ENCODE results near the gene FAM227A. TPM values are rescaled to one million over a fixed set of nuclear protein-coding genes. Genes with fewer than 3 reads are reported as not detected.

FAM227A gene
- total and polyA plus RNA-seq, 2 of the 4 experiments (the other 2 are of a cell fraction) = 1.3 to 1.4 TPM

DNA sequence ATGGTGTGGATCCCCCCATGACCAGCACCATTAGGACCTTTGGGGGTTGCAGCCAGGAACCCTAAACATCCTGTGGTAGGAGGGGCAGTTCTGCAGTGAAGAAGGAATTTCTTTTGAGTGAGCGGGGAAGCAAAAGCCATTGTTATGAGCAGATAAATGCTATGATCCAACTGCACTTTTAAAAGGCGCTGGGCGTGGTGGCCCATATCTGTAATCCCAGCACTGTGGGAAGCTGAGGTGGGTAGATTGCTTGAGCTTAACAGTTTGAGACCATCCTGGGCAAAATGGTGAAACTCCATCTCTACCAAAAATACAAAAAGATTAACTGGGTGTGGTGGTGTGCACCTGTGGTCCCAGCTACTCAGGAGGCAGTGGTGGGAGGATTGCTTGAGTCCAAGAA is 19.6 kb upstream of the FAM227A start (continued):
- TF ChIP-seq, protein P1, sequence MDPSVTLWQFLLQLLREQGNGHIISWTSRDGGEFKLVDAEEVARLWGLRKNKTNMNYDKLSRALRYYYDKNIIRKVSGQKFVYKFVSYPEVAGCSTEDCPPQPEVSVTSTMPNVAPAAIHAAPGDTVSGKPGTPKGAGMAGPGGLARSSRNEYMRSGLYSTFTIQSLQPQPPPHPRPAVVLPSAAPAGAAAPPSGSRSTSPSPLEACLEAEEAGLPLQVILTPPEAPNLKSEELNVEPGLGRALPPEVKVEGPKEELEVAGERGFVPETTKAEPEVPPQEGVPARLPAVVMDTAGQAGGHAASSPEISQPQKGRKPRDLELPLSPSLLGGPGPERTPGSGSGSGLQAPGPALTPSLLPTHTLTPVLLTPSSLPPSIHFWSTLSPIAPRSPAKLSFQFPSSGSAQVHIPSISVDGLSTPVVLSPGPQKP (IDR thresholded peaks at IDR 0.05; ENCODE audit: borderline replicate concordance, low read depth, low read length) = no peak

DNA sequence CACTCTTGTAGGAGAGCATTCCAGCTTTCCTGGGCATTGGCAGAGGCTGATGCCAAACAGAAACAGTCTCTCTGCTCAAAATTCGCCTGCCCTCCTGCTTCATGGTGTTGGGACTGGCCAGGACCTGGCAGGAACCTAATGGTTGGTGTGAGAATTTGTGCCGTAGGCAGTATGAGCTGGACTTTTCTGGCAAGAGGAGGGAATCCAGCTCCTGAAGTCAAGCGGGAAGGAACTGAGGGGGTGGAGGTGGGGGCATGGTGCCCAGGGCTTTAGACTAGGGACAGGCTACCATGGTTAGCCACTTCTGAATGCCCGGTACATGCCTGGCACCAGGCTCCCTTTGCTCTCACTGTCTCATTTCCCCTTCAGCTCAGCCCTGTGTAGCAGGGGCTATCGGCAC is 18.7 kb upstream of the FAM227A start:
- Histone ChIP-seq H3K18ac (ENCODE audit: low read depth, low read length) (no peak overlapping the region), H4K91ac (ENCODE audit: insufficient read depth, low read depth, low read length) (no peak overlapping the region), H3K9me1 (ENCODE audit: insufficient read depth, low read length) (peaks cover 5% of the 10 kb centered on the region; the same call in 1 of the 2 replicates), H2BK5ac (ENCODE audit: low read depth, low read length, poor library complexity, severe bottlenecking) (no peak overlapping the region), H4K8ac (ENCODE audit: low read depth in 2 of 2, low read length in 2 of 2) (no peak overlapping the region), H3K9me3 (ENCODE audit: control insufficient read depth, insufficient read depth, low read length) (no peaks in the 10 kb centered on the region), H3K27ac (ENCODE audit: insufficient read depth, low read length) (no peak overlapping the region), H3K4me2 (ENCODE audit: low read depth, low read length) (no peak overlapping the region), H2AK5ac (ENCODE audit: low read depth, low read length) (no peak overlapping the region), H3K36me3 (ENCODE audit: control insufficient read depth, insufficient read depth, low read length) (peaks cover 24% of the 10 kb centered on the region), H2BK120ac (ENCODE audit: low read depth, low read length) (no peak overlapping the region), H2AFZ (replicated peaks; ENCODE audit: low read length, poor library complexity) (no peak overlapping the region), H4K5ac (ENCODE audit: low read depth, low read length) (no peak overlapping the region), H3K4me3 (ENCODE audit: insufficient read depth, low read depth, low read length) (no peak overlapping the region), H2BK15ac (ENCODE audit: low read depth, low read length) (no peak overlapping the region), H3K4ac (ENCODE audit: low read depth, low read length) (no peak overlapping the region), H2AK9ac (replicated peaks; ENCODE audit: low read depth, low read length, poor library complexity) (no peak overlapping the region), H2BK20ac (ENCODE audit: low read depth, low read length) (no peak overlapping the region), H4K20me1 (ENCODE audit: insufficient read depth, low read length) (no peaks in the 10 kb centered on the region), H3K27me3 (ENCODE audit: control insufficient read depth, insufficient read depth, low read length) (no peaks in the 10 kb centered on the region), H3K9ac (ENCODE audit: low read depth, low read length) (no peak overlapping the region), H3K56ac (ENCODE audit: extremely low read depth, insufficient read depth, low read length) (no peak overlapping the region), H3K14ac (replicated peaks; ENCODE audit: low read depth, low read length) (no peak overlapping the region), H3K4me1 (ENCODE audit: control insufficient read depth, insufficient read depth, low read length) (no peaks in the 10 kb centered on the region), H3K23ac (ENCODE audit: low read depth, low read length) (no peak overlapping the region), H3K79me1 (ENCODE audit: low read depth in 1 of 2, low read length in 2 of 2) (peaks cover 0 to 5% of the 10 kb centered on the region in 2 experiments; a peak in 1 of 4 replicates)
- ATAC-seq (ENCODE audit: low read depth) (no peak), DNase-seq (no peak)
- dilution Hi-C loops (cut with HindIII; ENCODE audit: low sequenced_read_pairs, unreplicated experiment) (no loop called here), in situ Hi-C loops (cut with MboI; ENCODE audit: low sequenced_read_pairs) (no loop called here), intact Hi-C loops (cut with micrococcal nuclease) (no loop called here)
- CTCF ChIA-PET = interaction anchor here (0.6 kb wide), 1 partner anchor 622 kb away, joined by 4 read pairs; no protein-coding TSS in a partner anchor
- WGBS, 2 experiments (ENCODE audit: extremely low coverage in 2 of 2, insufficient read length in 1 of 2) = 86% methylated on average over 3 of the region's 5 CpGs; no CpG with 5 or more reads in 1 of the 2 experiments
- POLR2A ChIA-PET (ENCODE audit: unreplicated experiment) = no interaction called here
- BruUV-seq (replicated peaks) = no TSS peak
- TF ChIP-seq, protein P2, sequence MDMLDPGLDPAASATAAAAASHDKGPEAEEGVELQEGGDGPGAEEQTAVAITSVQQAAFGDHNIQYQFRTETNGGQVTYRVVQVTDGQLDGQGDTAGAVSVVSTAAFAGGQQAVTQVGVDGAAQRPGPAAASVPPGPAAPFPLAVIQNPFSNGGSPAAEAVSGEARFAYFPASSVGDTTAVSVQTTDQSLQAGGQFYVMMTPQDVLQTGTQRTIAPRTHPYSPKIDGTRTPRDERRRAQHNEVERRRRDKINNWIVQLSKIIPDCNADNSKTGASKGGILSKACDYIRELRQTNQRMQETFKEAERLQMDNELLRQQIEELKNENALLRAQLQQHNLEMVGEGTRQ (IDR thresholded peaks at IDR 0.05; ENCODE audit: low read depth, low read length) = no peak
- TF ChIP-seq MAFK (IDR thresholded peaks at IDR 0.05; ENCODE audit: low read depth, low read length) (no peak), BHLHE40 (IDR thresholded peaks at IDR 0.05; ENCODE audit: low read depth, low read length) (no peak), MAZ (IDR thresholded peaks at IDR 0.05; ENCODE audit: borderline replicate concordance, low read depth, low read length) (no peak), RAD21 (IDR thresholded peaks at IDR 0.05; ENCODE audit: low read length) (no peak), RCOR1 (IDR thresholded peaks at IDR 0.05; ENCODE audit: insufficient replicate concordance, low read length) (no peak), RFX5 (IDR thresholded peaks at IDR 0.05; ENCODE audit: low read depth, low read length) (no peak), NFE2L2 (IDR thresholded peaks at IDR 0.05; ENCODE audit: low read depth, low read length) (no peak), FOS (IDR thresholded peaks at IDR 0.05; ENCODE audit: low read depth, low read length) (no peak), CEBPB (IDR thresholded peaks at IDR 0.05; ENCODE audit: low read depth, low read length) (no peak), POLR2A (IDR thresholded peaks at IDR 0.05; ENCODE audit: low read depth, low read length) (no peak), CHD1 (IDR thresholded peaks at IDR 0.05; ENCODE audit: low read depth, low read length) (no peak), MXI1 (IDR thresholded peaks at IDR 0.05; ENCODE audit: borderline replicate concordance, low read depth, low read length) (no peak)
- TF ChIP-seq, protein P1 (IDR thresholded peaks at IDR 0.05; ENCODE audit: borderline replicate concordance, low read depth, low read length) = no peak

All from IMR-90 (cell line).